ENCODE results near the gene HEG1.

HEG1 gene

GRCh38 chr3:124916837-124917409 lies 138.9 kb downstream of the HEG1 start:
- no peak for DNase-seq
- Histone ChIP-seq H3K9me3 (ENCODE audit: control extremely low read depth in 1 of 5, control insufficient read depth in 4 of 5, insufficient read depth in 2 of 5, low read depth in 1 of 5, low read length in 4 of 5) (no peaks in the 10 kb centered on the region), H3K4me3 (ENCODE audit: control insufficient read depth in 1 of 7, extremely low read depth in 1 of 7, insufficient read depth in 4 of 7, low read depth in 2 of 7, low read length in 6 of 7) (no peak overlapping the region), H3K36me3 (ENCODE audit: control insufficient read depth in 4 of 4, insufficient read depth in 4 of 4, low read length in 3 of 4) (no peaks in the 10 kb centered on the region), H3K27ac (ENCODE audit: insufficient read depth in 1 of 2, low read depth in 1 of 2, low read length in 2 of 2, poor library complexity in 1 of 2, severe bottlenecking in 2 of 2) (no peak overlapping the region), H3K27me3 (replicated peaks in 2 of 5; ENCODE audit: control insufficient read depth in 4 of 5, insufficient read depth in 5 of 5, low read length in 4 of 5) (peaks cover 0 to 1% (median 0%) of the 10 kb centered on the region in 5 experiments), H3K4me1 (ENCODE audit: control extremely low read depth in 1 of 4, control insufficient read depth in 4 of 4, insufficient read depth in 4 of 4, low read length in 3 of 4) (no peaks in the 10 kb centered on the region)
- CTCF ChIA-PET = interaction anchor here (0.9 to 3.1 kb wide), 2 partner anchors 11 to 17 kb away, joined by 3 to 11 read pairs; partner anchors contain the start of gene MUC13
- POLR2A ChIA-PET = no interaction called here
- WGBS (ENCODE audit: insufficient coverage) = 79% methylated on average over 6 of the region's 8 CpGs

Measured in common myeloid progenitor, CD34-positive (primary cell).